Measurements from ENCODE around the gene GABRB1.
"Not testable (repeated sequence)": the region's sequence is repeated elsewhere in the genome, so short reads cannot be mapped to it uniquely, and the experiment has no call there.

DNA sequence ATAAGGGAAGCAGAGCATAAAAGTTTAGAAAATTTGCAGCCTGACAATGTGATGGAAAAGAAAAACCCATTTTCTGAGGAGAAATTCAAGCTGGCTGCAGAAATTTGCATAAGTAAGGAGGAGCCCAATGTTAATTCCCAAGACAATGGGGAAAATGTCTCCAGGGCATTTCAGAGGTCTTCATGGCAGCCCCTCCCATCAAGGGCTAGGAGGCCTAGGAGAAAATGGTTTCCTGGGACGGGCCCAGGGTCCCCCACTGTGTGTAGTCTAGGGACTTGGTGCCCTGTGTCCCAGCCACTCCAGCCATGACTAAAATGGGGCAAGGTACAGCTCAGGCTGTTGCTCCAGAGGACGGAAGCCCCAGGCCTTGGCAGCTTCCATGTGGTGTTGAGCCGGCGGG is 259.5 kb downstream of the GABRB1 start:
- TF ChIP-seq, protein P1, sequence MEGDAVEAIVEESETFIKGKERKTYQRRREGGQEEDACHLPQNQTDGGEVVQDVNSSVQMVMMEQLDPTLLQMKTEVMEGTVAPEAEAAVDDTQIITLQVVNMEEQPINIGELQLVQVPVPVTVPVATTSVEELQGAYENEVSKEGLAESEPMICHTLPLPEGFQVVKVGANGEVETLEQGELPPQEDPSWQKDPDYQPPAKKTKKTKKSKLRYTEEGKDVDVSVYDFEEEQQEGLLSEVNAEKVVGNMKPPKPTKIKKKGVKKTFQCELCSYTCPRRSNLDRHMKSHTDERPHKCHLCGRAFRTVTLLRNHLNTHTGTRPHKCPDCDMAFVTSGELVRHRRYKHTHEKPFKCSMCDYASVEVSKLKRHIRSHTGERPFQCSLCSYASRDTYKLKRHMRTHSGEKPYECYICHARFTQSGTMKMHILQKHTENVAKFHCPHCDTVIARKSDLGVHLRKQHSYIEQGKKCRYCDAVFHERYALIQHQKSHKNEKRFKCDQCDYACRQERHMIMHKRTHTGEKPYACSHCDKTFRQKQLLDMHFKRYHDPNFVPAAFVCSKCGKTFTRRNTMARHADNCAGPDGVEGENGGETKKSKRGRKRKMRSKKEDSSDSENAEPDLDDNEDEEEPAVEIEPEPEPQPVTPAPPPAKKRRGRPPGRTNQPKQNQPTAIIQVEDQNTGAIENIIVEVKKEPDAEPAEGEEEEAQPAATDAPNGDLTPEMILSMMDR (IDR thresholded peaks at IDR 0.05; ENCODE audit: low read depth, low read length) = not testable (repeated sequence)
- TF ChIP-seq EZH2phosphoT487 (IDR thresholded peaks at IDR 0.05; ENCODE audit: low read depth) = not testable (repeated sequence)
